ENCODE data around the gene CENPT. TPM values are rescaled to one million over a fixed set of nuclear protein-coding genes. Genes with fewer than 3 reads are reported as not detected.
"Not testable (repeated sequence)": the region's sequence is repeated elsewhere in the genome, so short reads cannot be mapped to it uniquely, and the experiment has no call there.

The CENPT gene
- polyA plus RNA-seq, 10 donors: 20.8 to 47.6 (median 34.1) TPM

GRCh38 chr16:67848118-67848517 is 625 bp upstream of the CENPT start:
- DNase-seq: no peak

- peak; percentile 97 to 99 (median 97) for DNase-seq
These were observed 1.0 kb downstream of the CENPT start, which contains the start of gene NUTF2 for GRCh38 chr16:67846320-67847063. Gene NUTF2, plus strand, starts transcription at chr16:67846933. Its CDS starts 18,198 bp downstream, at chr16:67865131.

- no peak for DNase-seq
These were observed 1.5 kb downstream of the CENPT start for GRCh38 chr16:67846063-67846319.

- DNase-seq: no peak
These were observed 2.0 kb downstream of the CENPT start for GRCh38 chr16:67845291-67846062.

GRCh38 chr16:67844497-67844896 is 3.0 kb downstream of the CENPT start:
- DNase-seq: no peak

- DNase-seq: no peak
These were observed 4.1 kb downstream of the CENPT start for GRCh38 chr16:67843343-67843765.

GRCh38 chr16:67842509-67843342 is 4.8 kb downstream of the CENPT start:
- DNase-seq: peak in 2 of 3 donors; percentile 65 to 92

- peak; percentile 96 to 99 (median 98) for DNase-seq
These were observed 5.5 kb downstream of the CENPT start, which contains the start of gene THAP11 for GRCh38 chr16:67841816-67842508. Gene THAP11, plus strand, starts transcription at chr16:67842320. Its CDS starts 235 bp downstream, at chr16:67842555.

- DNase-seq: no peak
These were observed 6.2 kb downstream of the CENPT start for GRCh38 chr16:67841198-67841815.

GRCh38 chr16:67837811-67838210 is 9.7 kb downstream of the CENPT start:
- DNase-seq: no peak

- DNase-seq: not testable (repeated sequence)
These were observed 10.3 kb downstream of the CENPT start for GRCh38 chr16:67837190-67837589.

GRCh38 chr16:67834242-67834614 is 13.3 kb downstream of the CENPT start:
- DNase-seq: no peak

- DNase-seq: peak; percentile 92 to 98 (median 96)
These were observed 13.9 kb downstream of the CENPT start for GRCh38 chr16:67833415-67834241.

GRCh38 chr16:67833030-67833414 is 14.5 kb downstream of the CENPT start:
- peak in 1 of 3 donors; percentile 28 for DNase-seq

- no peak for DNase-seq
These were observed 18.8 kb downstream of the CENPT start for GRCh38 chr16:67828651-67829050.

GRCh38 chr16:67825906-67826305 is 21.6 kb downstream of the CENPT start:
- DNase-seq: no peak

- DNase-seq: no peak
These were observed 22.4 kb downstream of the CENPT start for GRCh38 chr16:67825119-67825518.

GRCh38 chr16:67822511-67822910 is 25.0 kb downstream of the CENPT start:
- DNase-seq: no peak

- DNase-seq: no peak
These were observed 26.8 kb downstream of the CENPT start for GRCh38 chr16:67820608-67821259.

GRCh38 chr16:67814567-67814966 is 32.9 kb downstream of the CENPT start:
- no peak for DNase-seq

All from muscle of back (tissue), 11 donors.